OCI-LY7 (cell line): ENCODE data around the gene RFX7. TPM values are rescaled to one million over a fixed set of nuclear protein-coding genes. Genes with fewer than 3 reads are reported as not detected.

Experiments used
- Bru-seq: library from RNA; stranded (reverse); fragments of 400-500 nt; gene quantifications from one replicate; lab custom pipeline; 2021; lab: Mats Ljungman, UMichigan
- BruChase-seq, 2 experiments: library from RNA; stranded (reverse); fragments of 400-500 nt; gene quantifications; one replicate each; lab custom pipeline; 2021; lab: Mats Ljungman, UMichigan
- BruUV-seq: library from RNA; stranded (reverse); fragments of 400-500 nt; replicated peaks from 2 replicates; lab custom pipeline; 2021; lab: Mats Ljungman, UMichigan
- CTCF ChIA-PET: fragments of 300-600 bp; sonication (Branson Sonifier 250); formaldehyde crosslinking; loops from one replicate; lab custom pipeline; 2022; ENCODE audit warnings: antibody characterized with exemption; ENCODE audit not compliant: unreplicated experiment; lab: Charles Lee
- POLR2A ChIA-PET: fragments of 300-600 bp; sonication (Branson Sonifier 250); formaldehyde crosslinking; loops from one replicate; lab custom pipeline; 2022; ENCODE audit warnings: antibody characterized with exemption; lab: Charles Lee
- DNase-seq: peaks from one replicate; pipeline ENCODE4 v3.0.0-alpha.2; 2015; ENCODE audit warnings: low spot score
- H2AFZ ChIP-seq: fragments of 200-600 bp; sonication (generic), shearing (Covaris generic); 2 replicates; pipeline ENCODE4 v1.6.1; 2014; ENCODE audit warnings: mild to moderate bottlenecking, antibody characterized with exemption, low read length, moderate library complexity
- H3K27ac ChIP-seq: fragments of 200-600 bp; sonication (generic); 2 replicates; pipeline ENCODE4 v1.5.1; 2014; ENCODE audit warnings: mixed run types, low read depth, mild to moderate bottlenecking, moderate library complexity, low read length, inconsistent platforms; ENCODE audit not compliant: poor library complexity, severe bottlenecking
- H3K36me3 ChIP-seq: fragments of 200-600 bp; sonication (generic); 2 replicates; pipeline ENCODE4 v1.6.1; 2014; ENCODE audit warnings: mild to moderate bottlenecking, antibody characterized with exemption, low read length, moderate library complexity, mixed read lengths; ENCODE audit not compliant: insufficient read depth
- H3K4me1 ChIP-seq: fragments of 200-600 bp; sonication (generic); 2 replicates; pipeline ENCODE4 v1.5.1; 2014; ENCODE audit warnings: mild to moderate bottlenecking, low read length; ENCODE audit not compliant: insufficient read depth, poor library complexity, severe bottlenecking
- H3K4me2 ChIP-seq: fragments of 200-600 bp; sonication (generic); 2 replicates; pipeline ENCODE4 v1.6.1; 2014; ENCODE audit warnings: mild to moderate bottlenecking, low read length
- H3K4me3 ChIP-seq: fragments of 200-600 bp; sonication (generic); 2 replicates; pipeline ENCODE4 v1.5.1; 2014; ENCODE audit warnings: mild to moderate bottlenecking, low read depth, low read length; ENCODE audit not compliant: poor library complexity, severe bottlenecking
- H3K79me2 ChIP-seq: fragments of 200-600 bp; sonication (generic); 2 replicates; pipeline ENCODE4 v1.6.1; 2016; ENCODE audit warnings: low read depth, mild to moderate bottlenecking, low read length, moderate library complexity, mixed read lengths; ENCODE audit not compliant: insufficient read depth
- H3K9me2 ChIP-seq: fragments of 200-600 bp; sonication (generic); 2 replicates; pipeline ENCODE4 v1.6.1; 2016; ENCODE audit warnings: mild to moderate bottlenecking, low read length, mixed read lengths; ENCODE audit not compliant: insufficient read depth
- H3K9me3 ChIP-seq: fragments of 200-600 bp; sonication (generic); 2 replicates; pipeline ENCODE4 v1.6.1; 2014; ENCODE audit warnings: mild to moderate bottlenecking, mixed run types, low read length, mixed read lengths
- H4K20me1 ChIP-seq: fragments of 200-600 bp; sonication (generic); 2 replicates; pipeline ENCODE4 v1.6.1; 2014; ENCODE audit warnings: mild to moderate bottlenecking, antibody characterized with exemption, low read length, moderate library complexity, mixed read lengths; ENCODE audit not compliant: insufficient read depth
- CTCF ChIP-seq: fragments of 200-600 bp; sonication (generic); conservative IDR thresholded peaks from 2 replicates; pipeline ENCODE4 v1.5.1; 2014; ENCODE audit warnings: mild to moderate bottlenecking, antibody characterized with exemption, low read length, moderate library complexity, mixed read lengths
- EZH2phosphoT487 ChIP-seq: fragments of 200-600 bp; sonication (generic); IDR thresholded peaks from 2 replicates; pipeline ENCODE4 v1.6.1; 2018; ENCODE audit warnings: low read depth, borderline replicate concordance, mild to moderate bottlenecking, mixed run types, antibody characterized with exemption, low read length, moderate library complexity, mixed read lengths
- intact Hi-C: fragments of 100-400 bp; cut with micrococcal nuclease; formaldehyde crosslinking; loops from one replicate; pipeline ENCODE4 v1.10.0; 2022; ENCODE audit not compliant: unreplicated experiment
- long read RNA-seq: library from polyadenylated mRNA; stranded (forward); transcript quantifications from one replicate; pipeline ENCODE4 v2.0.0, GENCODE V29; 2022
- total RNA-seq, 2 experiments: library from RNA; depleted of rRNA in 1 of 2; stranded (reverse); fragments of >200 nt in 1 of 2; shearing (Covaris generic) in 1 of 2; gene quantifications; 2 replicates each; pipeline ENCODE4 v1.2.3, GENCODE V29; 2014 to 2022

The RFX7 gene
- total RNA-seq (2014; rRNA removed; shearing (Covaris generic)): 10.3 and 11.6 TPM in 2 replicates
- total RNA-seq (2022): 33.2 and 33.9 TPM in 2 replicates
- percentile 91 among the genes with signal in this experiment for Bru-seq, nascent RNA
- BruChase-seq, experiment 1, labeled RNA remaining after a 6-hour chase: percentile 80 among the genes with signal in this experiment
- BruChase-seq, experiment 2, labeled RNA remaining after a 2-hour chase: percentile 84 among the genes with signal in this experiment
- long read RNA-seq, partial matches to known transcripts: 2 of 24 reads
- long read RNA-seq, other reads (novel, unspliced or antisense): 22 of 24 reads

- peak within 1 kb of the TSS; percentile 86 for H3K4me2 ChIP-seq
- peaks cover 20% of the 10 kb centered on the region for H3K36me3 ChIP-seq
- intact Hi-C loops: loop anchor here (2.0 to 10.0 kb wide), 2 partner anchors 251 to 671 kb away; partner anchors contain the start of genes NEDD4 and TCF12
- POLR2A ChIA-PET: interaction anchor here (0.6 to 1.4 kb wide), 3 partner anchors 10 to 250 kb away, joined by 3 to 4 read pairs (median 3); no protein-coding TSS in a partner anchor
- H3K9me3 ChIP-seq: 0 out of 2 replicates have a peak, but pooled peaks cover 7% of the 10 kb centered on the region
- H3K9me2 ChIP-seq: no peaks in the 10 kb centered on the region
- H3K4me1 ChIP-seq: peaks cover 37% of the 10 kb centered on the region
- no TSS peak for BruUV-seq
- peak within 1 kb of the TSS; percentile 80 for H3K27ac ChIP-seq
- peak; percentile 87 for DNase-seq
- no peak for TF ChIP-seq EZH2phosphoT487
- TF ChIP-seq CTCF: no peak
- H3K4me3 ChIP-seq: peak within 1 kb of the TSS; percentile 88
- 0 out of 2 replicates have a peak, but pooled peaks cover 7% of the 10 kb centered on the region for H4K20me1 ChIP-seq
- H3K79me2 ChIP-seq: peaks cover 50% of the 10 kb centered on the region
- H2AFZ ChIP-seq: peak within 1 kb of the TSS; percentile 89; the same call in 1 of the 2 replicates
- CTCF ChIA-PET: no interaction called here
Measured at GRCh38 chr15:56243163-56244037, at the start of gene RFX7. TSS of gene RFX7 (minus strand) at chr15:56243879. CDS start at chr15:56243285, 594 bp downstream.

- Histone ChIP-seq H2AFZ (no peak overlapping the region), H3K9me3 (no peaks in the 10 kb centered on the region), H3K9me2 (no peaks in the 10 kb centered on the region), H3K27ac (no peak overlapping the region), H3K4me1 (no peaks in the 10 kb centered on the region), H3K4me2 (no peak overlapping the region), H3K79me2 (no peaks in the 10 kb centered on the region), H3K36me3 (no peaks in the 10 kb centered on the region), H4K20me1 (no peaks in the 10 kb centered on the region), H3K4me3 (no peak overlapping the region)
- DNase-seq: no peak
- intact Hi-C loops: no loop called here
- TF ChIP-seq EZH2phosphoT487: no peak
- no peak for TF ChIP-seq CTCF
- POLR2A ChIA-PET: interaction anchor here (0.7 kb wide), 1 partner anchor 74 kb away, joined by 3 read pairs; no protein-coding TSS in a partner anchor
- no TSS peak for BruUV-seq
- CTCF ChIA-PET: no interaction called here
Measured at GRCh38 chr15:56292546-56293316, 49.1 kb upstream of the RFX7 start.
